Amygdala (tissue), 56 donors: ENCODE data around the gene RNF220.
A peak's percentile ranks its signal among the peaks of the same experiment; 100 is the strongest.
"Not testable (repeated sequence)": the region's sequence is repeated elsewhere in the genome, so short reads cannot be mapped to it uniquely, and the experiment has no call there.

Source experiments
- DNase-seq, 56 donors: peaks; one replicate each; lab custom pipeline; 2025; lab: John Stamatoyannopoulos, UW

The RNF220 gene

DNA sequence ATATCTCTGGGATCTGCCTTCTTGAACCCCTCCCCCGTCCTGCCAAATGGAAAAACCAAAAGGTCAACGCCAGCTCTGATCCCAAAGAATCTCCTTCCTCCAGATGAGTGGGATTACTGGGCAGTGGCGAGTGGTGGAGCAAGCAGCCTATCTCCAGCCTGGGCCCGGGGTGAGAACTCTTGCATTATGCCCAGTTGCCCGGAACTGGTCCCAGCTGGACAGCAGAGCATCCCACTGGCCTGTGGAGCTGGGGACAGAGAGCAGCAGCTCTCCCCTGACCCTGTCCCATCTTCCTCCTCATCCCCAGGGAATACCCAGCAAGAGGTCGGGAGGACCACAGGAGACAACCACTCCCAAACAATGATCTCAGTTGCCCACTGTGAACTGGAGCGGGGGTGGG is 138.7 kb downstream of the RNF220 start:
- DNase-seq, result peak in 4 of 56 donors; percentile 14 to 25 (median 22)

GRCh38 chr1:44544960-44545359 is 139.9 kb downstream of the RNF220 start:
- DNase-seq, result peak in 1 of 56 donors; percentile 24

DNA sequence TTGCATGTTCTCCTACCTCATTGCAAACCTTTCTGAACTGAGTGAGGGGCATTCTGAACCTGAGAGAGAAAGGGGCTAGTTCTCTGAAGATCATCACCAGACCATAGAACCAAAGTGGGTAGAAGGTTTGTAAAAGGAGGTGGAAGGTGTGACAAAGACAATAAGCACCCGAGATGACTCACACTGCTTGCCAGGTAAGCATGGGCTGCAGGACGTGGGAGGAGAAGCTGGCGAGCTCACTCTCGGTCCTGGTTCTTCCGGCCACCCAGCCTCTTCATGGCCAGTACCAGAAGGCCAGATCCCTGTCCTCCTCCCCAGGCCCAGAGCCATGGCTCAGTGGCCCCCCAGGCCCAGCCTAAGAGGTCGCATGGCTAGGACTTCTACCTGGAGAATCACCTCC is 140.9 kb downstream of the RNF220 start:
- no peak for DNase-seq

DNA sequence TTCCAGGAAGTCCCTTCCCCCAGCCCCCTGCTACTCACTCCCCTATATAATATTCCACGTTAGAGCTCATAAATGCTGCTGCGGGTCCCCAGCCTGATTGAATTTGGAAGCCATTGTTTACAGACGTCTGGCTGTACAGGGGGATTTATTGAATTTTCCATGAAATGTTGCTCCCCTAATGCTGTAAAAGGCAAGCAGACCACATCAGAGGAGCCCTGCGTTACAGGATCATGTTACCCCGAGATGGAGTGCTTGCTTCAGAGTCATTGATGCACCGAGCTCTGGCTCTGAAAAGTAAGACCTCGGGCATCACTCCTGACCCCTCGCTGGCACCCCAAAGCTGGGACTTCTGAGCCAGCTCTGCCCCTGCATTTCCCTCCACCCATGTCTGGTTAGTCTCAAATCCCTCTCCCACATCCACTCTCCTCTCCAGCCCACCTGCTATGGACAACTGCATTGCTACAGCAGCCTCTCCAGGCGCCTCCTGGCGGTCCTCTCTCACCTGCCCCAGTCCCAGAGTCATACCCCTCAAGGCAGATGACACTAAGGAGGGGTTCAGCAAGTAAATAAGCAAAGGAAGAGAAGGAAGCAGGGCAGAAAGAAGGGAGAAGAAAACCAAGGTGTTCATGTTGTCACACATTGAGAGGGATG is 141.5 kb downstream of the RNF220 start:
- DNase-seq, result no peak

DNA sequence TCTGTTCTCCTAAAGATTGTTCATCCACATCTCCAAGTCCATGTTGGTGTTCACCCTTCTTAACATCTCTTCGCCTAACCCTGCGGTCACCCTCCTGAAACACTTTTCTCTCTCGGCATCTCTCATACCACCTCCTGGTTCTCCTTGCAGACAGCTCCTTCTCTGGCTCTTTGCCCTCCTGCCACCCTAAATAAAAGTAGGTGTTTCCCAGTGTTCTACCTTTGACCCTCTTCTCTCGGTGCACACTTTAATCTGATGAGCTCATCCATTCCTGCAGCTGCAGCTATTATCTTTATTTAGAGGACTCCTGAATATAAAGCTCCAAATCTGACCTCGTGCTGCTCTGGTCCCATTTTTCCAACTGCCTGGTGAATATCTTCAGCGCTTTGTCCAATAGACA is 142.3 kb downstream of the RNF220 start:
- DNase-seq, result no peak

DNA sequence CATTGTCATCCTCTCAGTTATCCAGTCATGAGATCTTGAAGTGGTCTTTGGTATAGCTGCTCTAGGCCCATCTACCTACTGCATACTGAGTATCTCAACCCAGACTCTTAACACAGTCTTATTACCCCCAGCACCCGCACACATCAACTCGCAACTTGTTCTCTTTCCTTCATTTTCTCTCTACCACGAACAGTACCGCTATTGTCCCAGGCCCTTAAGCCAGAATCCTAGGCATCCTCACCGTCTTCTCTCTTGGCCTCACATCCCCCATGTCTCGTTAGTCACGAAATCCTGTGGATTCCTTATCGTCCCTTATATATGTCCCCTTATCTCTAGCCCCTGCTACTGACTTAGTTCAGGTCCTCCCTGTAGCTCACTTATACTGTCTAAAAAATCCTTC is 142.8 kb downstream of the RNF220 start:
- DNase-seq, result peak in 1 of 56 donors; percentile 26

- no peak for DNase-seq
These were observed 144.5 kb downstream of the RNF220 start for GRCh38 chr1:44549510-44549909.

DNA sequence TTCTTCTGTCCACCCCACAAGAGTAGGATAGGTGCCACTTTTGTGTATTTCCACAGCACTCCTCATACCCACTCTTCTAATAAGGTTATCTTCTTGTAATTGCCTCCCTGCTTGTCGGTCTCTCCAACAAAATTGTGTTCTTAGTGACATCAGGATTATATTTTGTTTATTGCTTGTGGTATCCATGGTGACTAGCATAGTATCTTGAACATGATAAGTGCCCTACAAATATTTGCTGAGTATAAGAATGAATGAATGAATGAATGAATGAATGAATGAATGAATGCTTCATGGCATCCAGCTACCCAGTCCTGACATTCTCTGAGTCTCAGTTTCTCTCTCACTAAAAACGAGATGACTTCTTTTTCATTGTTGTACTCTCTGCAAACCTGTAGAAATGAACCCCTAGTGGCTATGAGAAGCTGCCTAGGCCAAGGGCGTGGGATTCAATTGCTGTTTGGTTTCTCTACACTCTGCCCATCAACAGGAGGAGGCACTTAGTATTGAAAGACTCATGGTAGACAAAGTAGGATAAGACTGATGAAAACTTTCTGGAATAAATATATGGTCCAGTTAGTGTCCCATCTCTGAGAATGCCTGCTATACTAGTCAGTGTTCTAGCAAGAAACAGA is 148.2 kb downstream of the RNF220 start:
- DNase-seq, result no peak

DNA sequence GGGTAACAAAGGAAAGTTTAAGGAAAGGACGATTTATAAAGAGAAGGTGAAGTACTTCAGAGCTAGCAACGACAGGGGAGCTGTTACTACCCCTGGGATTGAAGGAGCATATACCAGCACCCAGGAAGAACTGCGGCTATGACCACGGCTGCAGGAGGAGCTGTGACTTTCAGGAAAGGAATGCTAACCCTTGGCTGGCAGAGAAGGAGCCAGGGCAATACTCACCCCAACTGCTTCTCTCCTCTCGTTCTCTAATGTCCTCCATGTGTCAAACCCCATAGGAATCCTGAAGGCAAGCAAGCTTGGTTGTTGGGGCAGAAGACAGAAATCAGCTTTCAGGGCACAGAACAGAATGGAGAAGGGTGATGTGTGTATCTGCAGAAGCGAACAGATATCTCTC is 148.7 kb downstream of the RNF220 start:
- DNase-seq, result no peak

- DNase-seq, result no peak
These were observed 149.7 kb downstream of the RNF220 start for GRCh38 chr1:44554706-44555105.

DNA sequence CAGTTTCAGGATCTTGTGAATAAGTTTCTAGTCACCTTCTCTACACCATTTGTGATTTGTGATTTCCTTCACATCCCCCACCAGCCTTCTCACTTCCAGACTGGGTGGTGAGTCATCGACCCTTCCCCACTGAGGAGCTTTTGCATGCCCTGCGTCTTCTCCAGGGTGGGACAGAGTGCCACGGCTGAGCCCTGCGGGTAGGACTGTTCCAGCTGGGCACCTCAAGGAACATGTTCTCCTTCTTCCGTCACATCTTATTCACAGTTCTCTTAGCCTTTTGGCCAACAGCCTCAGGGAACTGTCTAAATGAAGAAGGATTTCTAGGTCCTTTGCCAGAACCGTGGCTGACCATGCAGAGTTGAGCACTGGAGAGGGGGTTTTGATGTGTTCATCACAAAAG is 152.7 kb downstream of the RNF220 start:
- no peak for DNase-seq

- DNase-seq, result no peak
These were observed 153.8 kb downstream of the RNF220 start for GRCh38 chr1:44558883-44559282.

GRCh38 chr1:44559330-44559729 is 154.3 kb downstream of the RNF220 start:
- no peak for DNase-seq

DNA sequence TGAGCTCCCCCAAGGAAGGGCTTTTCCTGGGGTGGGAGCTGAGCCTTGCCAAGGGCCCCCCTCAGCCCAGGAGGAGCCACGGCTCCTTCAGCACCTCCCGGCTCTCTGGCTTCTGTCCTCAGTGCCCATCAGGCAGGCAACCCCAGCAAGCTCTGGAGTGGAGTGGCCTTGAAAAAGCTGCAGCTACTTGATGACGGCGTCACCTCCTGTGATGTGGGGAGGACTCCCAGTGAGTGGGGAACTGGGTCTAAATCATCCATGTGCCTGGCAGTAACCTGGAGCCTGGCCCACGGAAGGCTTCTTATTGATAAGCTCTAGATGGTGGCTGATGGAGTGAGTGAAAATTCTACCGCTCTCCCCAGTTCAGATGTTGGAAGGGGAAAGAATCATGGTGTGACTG is 154.9 kb downstream of the RNF220 start:
- DNase-seq, result no peak

DNA sequence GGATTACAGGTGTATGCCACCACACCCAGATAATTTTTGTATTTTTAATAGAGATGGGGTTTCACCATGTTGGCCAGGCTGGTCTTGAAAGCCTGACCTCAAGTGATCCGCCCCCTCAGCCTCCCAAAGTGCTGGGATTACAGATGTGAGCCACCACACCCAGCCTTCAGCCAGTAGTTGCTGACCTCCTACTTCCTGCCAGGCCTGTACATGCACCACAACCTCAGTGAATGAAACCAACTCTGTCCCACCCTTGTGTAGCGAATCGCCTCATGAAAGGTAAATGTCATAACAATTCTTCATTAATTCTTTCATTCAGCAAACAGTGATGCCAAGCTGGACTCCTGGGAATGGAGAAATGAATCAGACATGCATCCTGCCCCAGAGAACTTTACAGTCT is 155.6 kb downstream of the RNF220 start:
- not testable (repeated sequence) for DNase-seq

- DNase-seq, result no peak
These were observed 160.2 kb downstream of the RNF220 start for GRCh38 chr1:44565259-44565750.

DNA sequence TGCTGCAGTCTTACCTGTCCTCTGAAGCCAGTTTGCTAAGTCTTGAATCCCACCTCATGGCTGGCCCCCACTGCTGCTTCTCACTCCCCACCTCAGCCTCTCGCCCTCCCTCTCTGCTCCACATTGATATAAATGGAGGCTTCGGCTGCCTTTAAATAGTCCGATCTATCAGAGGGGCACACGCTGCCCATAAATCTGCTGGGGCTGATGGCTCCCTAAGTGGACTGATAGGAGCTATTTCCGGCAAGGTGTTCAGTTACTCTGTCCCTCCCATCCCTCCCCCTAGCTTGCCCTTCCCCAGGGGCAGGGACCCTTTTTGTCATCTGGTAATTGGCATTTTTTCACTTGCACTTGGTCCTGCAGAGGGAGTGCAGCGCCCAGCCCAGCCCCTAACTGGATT is 160.8 kb downstream of the RNF220 start:
- DNase-seq, result no peak

DNA sequence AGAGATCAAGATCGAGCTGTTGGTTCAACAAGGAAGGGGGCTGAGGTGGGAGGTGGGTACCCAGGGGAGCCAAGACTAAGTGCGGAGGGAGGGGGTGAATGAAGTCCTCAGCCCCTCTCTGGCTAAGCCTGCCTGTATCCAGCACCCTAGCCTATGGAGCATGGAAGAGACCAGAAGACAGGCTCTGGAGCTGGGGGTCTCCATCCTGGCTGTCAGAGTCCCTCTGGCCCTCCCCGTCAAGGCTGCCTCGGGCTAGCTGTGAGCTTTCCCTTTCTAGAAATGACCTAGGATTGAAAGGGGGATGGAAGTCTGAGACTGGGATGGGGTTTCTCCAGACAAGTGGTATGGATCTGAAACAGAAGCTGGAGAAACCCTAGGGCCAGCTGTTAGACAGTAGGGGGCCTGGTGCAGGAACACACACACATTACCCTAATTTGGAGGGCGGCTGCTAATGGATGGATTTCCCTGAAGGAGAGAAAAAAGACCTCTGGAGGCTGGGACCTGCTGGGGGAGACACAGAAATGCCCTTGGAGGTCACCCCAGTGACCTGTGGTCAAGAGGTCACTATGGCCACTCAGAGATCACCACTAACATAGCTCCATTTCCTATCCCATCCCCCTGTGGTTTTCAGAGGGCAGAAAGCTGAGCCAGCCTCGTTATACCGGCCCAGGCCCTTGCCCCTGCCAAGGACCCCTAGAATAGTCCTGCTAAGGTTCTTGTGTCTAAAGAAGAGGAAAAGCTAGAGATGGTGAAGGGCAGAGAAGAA is 161.4 kb downstream of the RNF220 start:
- no peak for DNase-seq

DNA sequence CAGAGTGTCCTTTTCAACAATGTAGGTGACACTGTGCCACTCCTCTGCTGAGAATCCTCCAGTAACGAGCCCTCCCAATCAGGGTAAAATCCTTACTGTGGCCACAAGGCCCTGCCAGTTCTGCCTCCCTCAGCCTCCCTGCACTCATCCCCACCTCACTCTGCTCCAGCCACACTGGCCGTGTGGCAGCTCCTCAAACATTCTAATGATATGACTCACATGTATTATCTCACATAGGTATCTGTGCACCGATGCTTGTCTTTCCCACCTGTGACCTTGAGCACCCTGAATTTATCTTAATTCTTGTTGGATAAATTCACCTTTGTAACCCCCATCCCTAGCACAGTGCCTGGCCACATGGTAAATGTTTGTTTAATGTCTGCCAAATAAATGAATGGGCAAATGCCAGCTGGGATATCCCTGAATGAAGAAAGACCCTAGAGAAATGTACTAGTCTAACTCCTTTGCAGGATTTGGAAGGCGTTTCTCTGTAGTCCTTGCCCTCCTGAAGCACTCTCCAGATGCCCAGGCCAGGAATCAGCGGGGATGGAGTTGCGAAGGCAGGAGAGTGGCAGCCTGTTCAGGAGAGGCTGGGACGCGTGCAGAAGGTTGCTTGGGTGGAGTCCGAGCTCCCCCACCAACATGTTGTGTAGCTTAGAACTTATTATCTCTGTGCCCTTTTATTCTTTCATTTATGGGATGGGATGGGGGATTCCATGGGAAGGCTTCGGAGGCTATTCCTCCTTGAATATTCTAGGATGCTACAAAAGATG is 163.3 kb downstream of the RNF220 start:
- no peak for DNase-seq

GRCh38 chr1:44569491-44569890 is 164.4 kb downstream of the RNF220 start:
- DNase-seq, result no peak
